ENCODE data around the gene FAM83B.

- TF ChIP-seq, protein P1, sequence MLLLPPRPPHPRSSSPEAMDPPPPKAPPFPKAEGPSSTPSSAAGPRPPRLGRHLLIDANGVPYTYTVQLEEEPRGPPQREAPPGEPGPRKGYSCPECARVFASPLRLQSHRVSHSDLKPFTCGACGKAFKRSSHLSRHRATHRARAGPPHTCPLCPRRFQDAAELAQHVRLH (CRISPR knock-in tag; IDR thresholded peaks at IDR 0.05; ENCODE audit: borderline replicate concordance, low read depth): no peak
- TF ChIP-seq POLR2AphosphoS2 (IDR thresholded peaks at IDR 0.05; ENCODE audit: low read depth, low read length) (no peak), JUN (CRISPR knock-in tag; IDR thresholded peaks at IDR 0.05) (no peak), SP1 (IDR thresholded peaks at IDR 0.05) (no peak), SP1 (CRISPR knock-in tag; IDR thresholded peaks at IDR 0.05) (no peak), FIP1L1 (IDR thresholded peaks at IDR 0.05; ENCODE audit: borderline replicate concordance, insufficient read depth, low read depth, low read length) (no peak), IRF9 (CRISPR knock-in tag; IDR thresholded peaks at IDR 0.05; ENCODE audit: borderline replicate concordance) (no peak), SMC3 (IDR thresholded peaks at IDR 0.05; ENCODE audit: low read length) (no peak)
Observed at GRCh38 chr6:54897462-54898189, 51.1 kb downstream of the FAM83B start.

All from HepG2 (cell line).